ENCODE measurements around the gene SMTN.

SMTN gene

DNA sequence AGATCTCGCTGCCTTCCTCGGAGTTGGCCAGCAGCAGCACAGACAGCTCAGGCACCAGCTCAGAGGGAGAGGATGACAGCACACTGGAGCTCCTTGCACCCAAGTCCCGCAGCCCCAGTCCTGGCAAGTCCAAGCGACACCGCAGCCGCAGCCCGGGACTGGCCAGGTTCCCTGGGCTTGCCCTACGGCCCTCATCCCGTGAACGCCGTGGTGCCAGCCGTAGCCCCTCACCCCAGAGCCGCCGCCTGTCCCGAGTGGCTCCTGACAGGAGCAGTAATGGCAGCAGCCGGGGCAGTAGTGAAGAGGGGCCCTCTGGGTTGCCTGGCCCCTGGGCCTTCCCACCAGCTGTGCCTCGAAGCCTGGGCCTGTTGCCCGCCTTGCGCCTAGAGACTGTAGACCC is 52.8 kb downstream of the SMTN start:
- DNase-seq = no peak

DNA sequence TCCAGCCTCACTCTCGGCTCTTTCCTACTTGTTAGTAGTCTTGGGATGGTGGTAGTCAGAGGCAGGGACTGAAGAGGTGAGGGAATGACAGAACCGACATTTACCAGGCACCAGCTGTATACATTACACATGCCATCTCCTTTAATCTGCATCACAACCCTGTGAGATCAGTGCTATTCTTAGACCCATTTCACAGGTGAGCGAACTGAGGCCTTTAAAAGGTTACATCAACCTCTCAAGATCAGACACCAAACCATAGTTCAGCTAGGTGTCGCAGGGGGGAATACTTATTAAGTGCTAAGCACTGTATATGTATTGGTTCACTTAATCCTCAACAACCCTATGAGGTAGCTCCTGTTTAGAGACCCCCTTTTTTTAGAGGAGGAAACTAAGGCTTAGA is 53.6 kb downstream of the SMTN start:
- no peak for DNase-seq

GRCh38 chr22:31135706-31136105 is 54.6 kb downstream of the SMTN start:
- DNase-seq = no peak

- DNase-seq = no peak
These were observed 55.0 kb downstream of the SMTN start for GRCh38 chr22:31136155-31136554.

GRCh38 chr22:31136711-31137110 is 55.6 kb downstream of the SMTN start:
- DNase-seq = no peak

- DNase-seq = no peak
These were observed 56.6 kb downstream of the SMTN start for GRCh38 chr22:31137721-31138120.

DNA sequence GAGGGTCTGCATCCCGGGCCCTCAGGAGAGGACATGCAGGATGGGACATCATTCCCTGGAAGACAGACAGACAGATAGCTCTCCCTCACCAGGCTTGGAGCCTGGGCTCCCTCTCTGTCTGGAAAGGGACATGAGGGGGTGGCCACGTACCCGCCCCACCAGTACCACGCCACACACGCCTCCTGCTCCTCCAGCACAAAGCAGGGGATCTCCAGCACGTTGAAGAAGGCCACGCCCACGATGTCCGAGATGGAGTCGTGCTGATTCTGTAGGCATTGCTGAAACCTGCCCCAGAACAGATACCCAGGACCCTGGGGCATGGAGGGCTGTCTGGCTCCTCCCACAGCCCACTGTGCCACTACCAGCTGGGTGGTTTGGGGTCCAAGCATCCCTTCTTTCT is 57.0 kb downstream of the SMTN start:
- no peak for DNase-seq

GRCh38 chr22:31139066-31139465 is 57.9 kb downstream of the SMTN start:
- DNase-seq = no peak

- DNase-seq = peak; percentile 93
These were observed 59.0 kb downstream of the SMTN start, which contains the start of gene PLA2G3 for GRCh38 chr22:31139866-31140716. Gene PLA2G3 (minus strand): TSS chr22:31140508. CDS start chr22:31140354, 154 bp downstream.

DNA sequence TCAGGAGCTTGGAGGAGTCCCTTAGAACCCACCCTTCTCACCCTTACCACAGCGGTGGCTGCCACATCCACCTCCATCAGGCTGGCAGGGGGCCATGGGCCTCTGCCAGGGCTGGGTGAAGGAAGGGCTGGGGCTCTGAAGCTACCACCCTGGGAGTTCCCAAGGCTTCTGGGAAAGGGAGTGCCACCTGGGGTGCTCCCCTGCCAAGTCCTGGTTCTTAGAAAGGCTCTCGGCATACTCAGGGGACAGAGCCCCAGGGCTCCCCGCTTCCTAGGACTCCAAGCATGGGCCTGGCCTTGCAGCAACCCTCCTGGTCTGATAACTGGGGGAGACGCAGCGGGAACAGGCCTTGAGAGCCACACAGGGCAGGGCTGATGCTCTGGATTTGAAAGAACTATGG is 59.6 kb downstream of the SMTN start:
- DNase-seq = no peak

DNA sequence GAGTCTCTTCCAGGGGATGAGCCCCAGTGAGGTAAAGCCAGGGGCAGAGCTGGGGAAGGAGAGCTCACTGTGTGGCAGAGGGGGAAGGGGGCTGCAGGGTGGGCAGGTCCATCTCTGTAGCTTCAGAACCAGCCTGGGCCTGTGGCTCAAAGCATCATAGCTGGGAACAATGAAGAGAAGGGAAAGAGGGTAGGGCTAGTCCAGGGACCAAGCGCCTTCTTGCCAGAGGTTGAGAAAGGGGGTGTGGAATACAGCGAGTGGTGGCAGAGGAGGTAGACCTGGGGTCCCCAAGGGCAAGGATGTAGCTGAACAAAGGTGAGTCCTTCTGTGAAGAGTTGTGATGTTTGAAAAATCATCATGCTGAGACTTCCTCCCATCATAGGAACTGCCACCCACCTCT is 60.4 kb downstream of the SMTN start:
- DNase-seq = no peak

DNA sequence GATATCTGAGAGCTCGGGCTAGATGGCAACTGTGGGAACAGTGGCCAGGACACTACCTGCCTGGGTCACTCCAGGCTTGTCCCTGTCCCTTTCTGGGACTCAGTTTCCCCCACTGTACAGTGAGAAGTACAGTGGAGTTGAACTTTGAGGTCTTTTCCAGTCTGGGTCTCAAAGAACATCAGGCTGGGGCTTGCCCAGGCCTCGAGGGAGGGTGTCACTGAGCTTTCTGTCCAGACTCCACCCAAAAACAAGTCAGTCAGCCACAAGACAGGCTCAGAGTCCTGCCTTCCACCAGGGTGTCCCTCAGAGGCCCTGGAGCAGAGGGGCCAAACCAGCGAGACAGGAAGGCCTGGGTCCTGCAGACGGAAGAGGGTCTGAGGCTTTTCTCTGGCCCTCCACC is 61.2 kb downstream of the SMTN start:
- DNase-seq = no peak

DNA sequence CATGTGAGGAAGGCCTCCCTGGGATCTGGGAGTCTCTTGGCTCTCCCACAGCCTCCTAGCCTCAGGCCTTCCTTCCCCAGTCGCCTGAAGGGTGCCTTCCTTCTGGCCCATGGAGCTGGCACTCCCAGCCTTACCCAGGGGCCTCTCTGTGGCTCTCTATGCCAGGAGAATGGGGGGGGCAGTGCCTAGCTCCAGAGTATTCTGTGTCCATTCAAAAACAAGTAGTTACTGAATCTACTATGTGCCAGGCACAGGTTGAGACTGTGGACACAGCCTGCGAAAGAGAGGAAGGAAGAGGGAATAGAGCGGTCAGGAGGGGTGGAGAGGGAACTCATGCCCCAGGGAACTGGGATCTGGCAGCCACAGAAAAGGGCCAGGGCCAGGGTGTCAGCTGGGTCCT is 61.9 kb downstream of the SMTN start:
- no peak for DNase-seq

DNA sequence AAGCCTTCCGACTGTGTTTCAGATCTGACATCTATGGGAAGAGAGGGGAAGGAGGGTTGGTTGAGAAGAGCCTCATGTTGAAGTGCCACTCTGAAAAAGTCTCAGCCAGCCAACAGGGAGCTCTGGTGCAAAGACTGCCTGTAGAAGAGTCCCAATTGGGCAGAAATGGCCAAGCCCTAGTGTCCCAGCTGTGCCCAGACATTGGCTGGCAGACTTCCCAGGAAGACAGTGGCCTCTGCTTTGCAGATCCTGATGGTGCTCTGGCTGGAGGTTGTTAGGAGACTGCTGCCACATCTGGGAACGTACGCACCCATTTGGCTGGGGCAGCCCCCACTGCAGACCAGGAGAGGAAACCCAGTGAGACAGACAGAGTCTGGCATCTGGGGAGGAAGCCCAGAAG is 62.4 kb downstream of the SMTN start:
- DNase-seq = no peak

DNA sequence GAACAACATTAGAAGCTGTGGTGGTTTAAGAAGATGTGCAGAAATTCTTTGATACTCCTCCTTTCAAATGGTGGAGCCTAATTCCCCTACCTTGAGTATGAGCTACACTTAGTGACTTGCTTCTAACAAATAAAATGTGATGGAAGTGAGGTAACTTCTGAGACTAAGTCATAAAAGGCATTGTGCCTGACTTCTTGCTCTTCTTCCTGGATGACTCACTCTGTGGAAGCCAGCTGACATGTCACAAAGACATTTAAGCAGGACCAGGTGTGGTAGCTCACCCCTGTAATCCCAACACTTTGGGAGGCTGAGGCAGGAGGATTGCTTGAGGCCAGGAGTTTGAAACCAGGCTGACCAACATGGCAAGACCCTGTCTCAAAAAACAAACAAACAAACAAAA is 63.1 kb downstream of the SMTN start:
- no peak for DNase-seq

DNA sequence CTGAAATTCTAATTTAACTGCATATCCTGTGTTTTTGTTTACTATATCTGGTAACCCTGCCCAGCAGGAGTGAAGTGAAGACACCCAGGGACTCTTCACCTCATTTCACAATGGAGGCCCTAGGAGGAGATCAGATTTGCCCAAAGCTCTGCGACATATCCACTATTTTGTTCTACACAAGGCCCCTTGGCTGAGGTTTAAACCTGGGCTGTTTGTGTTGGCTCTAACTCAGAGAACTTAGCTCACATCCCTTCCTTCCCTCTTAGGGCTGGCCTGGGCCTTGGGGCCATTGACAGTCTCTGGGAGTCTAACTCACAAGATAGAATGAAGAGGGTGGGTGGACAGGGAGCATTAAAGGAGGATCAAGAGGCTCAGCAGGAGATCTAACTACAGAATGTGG is 67.4 kb downstream of the SMTN start:
- DNase-seq = no peak

GRCh38 chr22:31148953-31149627 is 68.0 kb downstream of the SMTN start:
- DNase-seq = peak; percentile 30

DNA sequence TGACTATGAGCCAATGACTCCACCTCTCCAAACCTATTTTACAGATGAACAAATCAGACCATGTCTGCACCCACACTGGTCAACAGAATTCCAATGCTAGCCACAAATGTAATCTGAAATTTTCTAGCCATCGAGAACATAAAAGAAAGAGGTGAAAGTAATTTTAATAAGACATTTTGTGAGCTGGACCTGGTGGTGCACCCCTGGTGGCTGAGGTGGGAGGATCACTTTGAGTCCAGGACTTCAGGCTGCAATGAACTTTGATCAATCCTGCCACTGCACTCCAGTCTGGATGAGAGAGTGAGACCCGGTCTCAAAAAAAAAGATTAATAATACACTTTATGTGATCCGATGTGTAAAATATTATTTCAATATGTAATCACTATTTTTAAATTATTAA is 69.5 kb downstream of the SMTN start:
- DNase-seq = no peak

- DNase-seq = no peak
These were observed 70.8 kb downstream of the SMTN start for GRCh38 chr22:31151872-31152271.

GRCh38 chr22:31153357-31153756 is 72.2 kb downstream of the SMTN start:
- DNase-seq = no peak
